K562 (cell line): Measurements from ENCODE around the gene ALCAM. TPM values are rescaled to one million over a fixed set of nuclear protein-coding genes. Genes with fewer than 3 reads are reported as not detected.

Source experiments
- ATAC-seq: fragments of 200-7000 bp; cut with Tn5 transposase; 3 replicates; pipeline ENCODE4 v1.9.1; 2020; ENCODE audit warnings: moderate library complexity
- BruUV-seq: library from RNA; stranded (reverse); fragments of 400-500 nt; replicated peaks from 2 replicates; lab custom pipeline; 2021; lab: Mats Ljungman, UMichigan
- CTCF ChIA-PET: fragments of 300-600 bp; formaldehyde crosslinking; extraction: SDS; loops from one replicate; lab custom pipeline; 2021; ENCODE audit warnings: low intra/inter-chr PET ratio; lab: Yijun Ruan, JAX
- POLR2A ChIA-PET: fragments of 300-600, 350-650 bp; sonication (Branson Sonifier 250); formaldehyde crosslinking; extraction: SDS; loops from one replicate; lab custom pipeline; 2021; ENCODE audit warnings: antibody characterized with exemption, inconsistent platforms; lab: Yijun Ruan, JAX
- DNase-seq, 4 experiments: peaks; one replicate each; pipeline versions ENCODE4 v3.0.0 to v3.0.0-alpha.2; 2011 to 2018; ENCODE audit warnings: low spot score in 3 of 4, mixed read lengths in 3 of 4; ENCODE audit errors: extremely low read depth in 1 of 4
- FAIRE-seq: peaks from 2 replicates; lab custom pipeline; 2011; peaks lifted over from hg19 to GRCh38; lab: Jason Lieb, UNC
- H2AFZ ChIP-seq: 2 replicates; pipeline ENCODE4 v1.6.0; 2011; ENCODE audit warnings: low read depth, low read length, control low read depth, inconsistent platforms
- H3K27ac ChIP-seq: fragments of 200-600 bp; 3 replicates; pipeline ENCODE4 v1.8.0; 2011; ENCODE audit warnings: low read depth, mild to moderate bottlenecking, control low read depth, inconsistent platforms, low read length, moderate library complexity, mixed read lengths; ENCODE audit errors: extremely low read depth
- H3K27me3 ChIP-seq, 2 experiments: fragments of 300-600 bp in 1 of 2; 2 replicates in 1 of 2; 3 replicates in 1 of 2; pipeline versions ENCODE4 v1.6.0 to v1.8.0; 2011; ENCODE audit warnings: inconsistent platforms in 2 of 2, low read length in 2 of 2, mild to moderate bottlenecking in 1 of 2, mixed read lengths in 1 of 2, moderate library complexity in 1 of 2; ENCODE audit not compliant: control insufficient read depth in 2 of 2, insufficient read depth in 2 of 2
- H3K36me3 ChIP-seq: fragments of 300-600 bp; 3 replicates; pipeline ENCODE4 v1.8.0; 2011; ENCODE audit warnings: mild to moderate bottlenecking, low read length, inconsistent platforms; ENCODE audit not compliant: control insufficient read depth, insufficient read depth
- H3K4me1 ChIP-seq, 2 experiments: fragments of 200-600 bp in 1 of 2; replicated peaks in 1 of 2; 2 replicates in 1 of 2; 3 replicates in 1 of 2; pipeline versions ENCODE4 v1.5.1 to v1.8.0; 2011; ENCODE audit warnings: inconsistent platforms in 2 of 2, low read length in 2 of 2, mild to moderate bottlenecking in 1 of 2, mixed read lengths in 1 of 2, moderate library complexity in 1 of 2; ENCODE audit not compliant: control insufficient read depth in 2 of 2, insufficient read depth in 2 of 2
- H3K4me2 ChIP-seq: 2 replicates; pipeline ENCODE4 v1.6.1; 2011; ENCODE audit warnings: low read length, control low read depth, inconsistent platforms, mixed read lengths; ENCODE audit not compliant: insufficient read depth
- H3K4me3 ChIP-seq: fragments of 200-600 bp; sonication (generic), shearing (Covaris generic); 2 replicates; pipeline ENCODE4 v1.5.1; 2016; ENCODE audit warnings: control low read depth, inconsistent platforms
- H3K79me2 ChIP-seq: fragments of 200-600 bp; 3 replicates; pipeline ENCODE4 v1.8.0; 2011; ENCODE audit warnings: low read length, inconsistent platforms; ENCODE audit not compliant: control insufficient read depth, insufficient read depth
- H3K9ac ChIP-seq, 2 experiments: 2 replicates each; pipeline versions ENCODE4 v1.6.0 to v1.6.1; 2011; ENCODE audit warnings: low read depth in 2 of 2, low read length in 2 of 2, control low read depth in 1 of 2, inconsistent platforms in 1 of 2, mild to moderate bottlenecking in 1 of 2, mixed read lengths in 1 of 2; ENCODE audit not compliant: insufficient read depth in 1 of 2
- H3K9me1 ChIP-seq: one replicate; pipeline ENCODE4 v1.6.0; 2011; ENCODE audit warnings: inconsistent platforms, mild to moderate bottlenecking, low read length, moderate library complexity; ENCODE audit not compliant: control insufficient read depth, insufficient read depth
- H3K9me3 ChIP-seq: replicated peaks from 2 replicates; pipeline ENCODE4 v1.5.1; 2011; ENCODE audit warnings: low read depth, low read length, inconsistent platforms; ENCODE audit not compliant: control insufficient read depth, insufficient read depth
- H4K20me1 ChIP-seq: replicated peaks from 2 replicates; pipeline ENCODE4 v1.6.1; 2011; ENCODE audit warnings: low read length, inconsistent platforms, mixed read lengths; ENCODE audit not compliant: control insufficient read depth, insufficient read depth
- CC2D1A ChIP-seq: fragments of 450-650 bp; IDR thresholded peaks from 2 replicates; pipeline ENCODE4 v1.6.1; 2017; ENCODE audit warnings: mild to moderate bottlenecking
- CHCHD3 ChIP-seq: fragments of 250-450 bp; sonication (Bioruptor Pico); IDR thresholded peaks from 2 replicates; pipeline ENCODE4 v2.1.2; 2022; ENCODE audit warnings: mild to moderate bottlenecking
- CSDE1 ChIP-seq, 2 experiments: fragments of 450-650 bp; IDR thresholded peaks; 2 replicates each; pipeline ENCODE4 v1.6.1; 2016; ENCODE audit warnings: mild to moderate bottlenecking in 1 of 2
- SP2 ChIP-seq: IDR thresholded peaks from 2 replicates; pipeline ENCODE4 v1.6.1; 2011; ENCODE audit warnings: mild to moderate bottlenecking, low read depth, low read length, moderate library complexity; ENCODE audit not compliant: poor library complexity, severe bottlenecking; ENCODE audit errors: extremely low read depth
- TRIM28 ChIP-seq: fragments of 450-650 bp; IDR thresholded peaks from 2 replicates; pipeline ENCODE4 v1.6.1; 2017
- ZBTB8A ChIP-seq: fragments of 450-650 bp; IDR thresholded peaks from 2 replicates; pipeline ENCODE4 v1.6.1; 2018; ENCODE audit warnings: mild to moderate bottlenecking, moderate library complexity; ENCODE audit not compliant: partially characterized antibody
- ZNF3 ChIP-seq: fragments of 250-450 bp; sonication (Bioruptor Pico); IDR thresholded peaks from 2 replicates; pipeline ENCODE4 v1.5.0; 2021; ENCODE audit warnings: mild to moderate bottlenecking, moderate library complexity
- WGBS: fragments of 100-300 bp; shearing (Covaris generic); methylation state at CpG from one replicate; pipeline ENCODE4 v1.1.6; 2016; ENCODE audit warnings: low coverage, mixed read lengths; ENCODE audit not compliant: insufficient coverage; ENCODE audit errors: missing lambda C conversion rate; 5-methylcytosine and 5-hydroxymethylcytosine counted together
- in situ Hi-C: fragments of 300-500 bp; cut with MboI; formaldehyde crosslinking; loops from 4 replicates; pipeline ENCODE4 v1.15.0; 2018; ENCODE audit warnings: inconsistent platforms, mixed read lengths
- intact Hi-C: fragments of 100-400 bp; cut with micrococcal nuclease; formaldehyde crosslinking; loops from 2 replicates; pipeline ENCODE4 v1.14.2; 2022
- polyA plus RNA-seq, 8 experiments: library from polyadenylated mRNA; depleted of rRNA in 4 of 8; stranded (reverse) in 5 of 8; unstranded in 3 of 8; fragments of >200 nt; fragmentation: Nextera tagmentation in 2 of 8; fragmentation: Illumina TruSeq in 1 of 8; extraction: Ambion mirVana in 2 of 8; extraction: Trizol in 1 of 8; gene quantifications; 2 replicates each; pipeline versions ENCODE4 v1.2.1 to v1.2.3, GENCODE V29; 2011 to 2014; ENCODE audit warnings: inconsistent platforms in 1 of 8, missing spikeins in 1 of 8
- total RNA-seq, 7 experiments: library from RNA; depleted of rRNA in 6 of 7; stranded (reverse); fragments of >200 nt in 6 of 7; fragmentation: Illumina TruSeq in 2 of 7; extraction: Trizol in 2 of 7; gene quantifications; 2 replicates each; pipeline versions ENCODE4 v1.2.1 to v1.2.3, GENCODE V29; 2011 to 2021; ENCODE audit warnings: low replicate concordance in 1 of 7
- TF ChIP-seq, protein P1 (sequence below): sonication (generic); formaldehyde crosslinking; IDR thresholded peaks from 2 replicates; pipeline ENCODE4 v1.8.0; 2022; ENCODE audit warnings: mild to moderate bottlenecking, missing genetic modification reagents
- TF ChIP-seq, protein P2 (sequence below), 2 experiments: fragments of 450-650 bp in 1 of 2; sonication (generic) in 1 of 2; formaldehyde crosslinking in 1 of 2; IDR thresholded peaks; 2 replicates each; pipeline versions ENCODE4 v1.7.1 to v1.9.0; 2016 to 2022; ENCODE audit warnings: inconsistent platforms in 1 of 2, mild to moderate bottlenecking in 1 of 2, missing genetic modification reagents in 1 of 2

Gene ALCAM
- total and polyA plus RNA-seq, 9 of the 15 experiments (the other 6 are each of a cell fraction or from before 2014, with no cell fraction given), result 0.03 to 0.98 (median 0.14) TPM; not detected in 1

DNA sequence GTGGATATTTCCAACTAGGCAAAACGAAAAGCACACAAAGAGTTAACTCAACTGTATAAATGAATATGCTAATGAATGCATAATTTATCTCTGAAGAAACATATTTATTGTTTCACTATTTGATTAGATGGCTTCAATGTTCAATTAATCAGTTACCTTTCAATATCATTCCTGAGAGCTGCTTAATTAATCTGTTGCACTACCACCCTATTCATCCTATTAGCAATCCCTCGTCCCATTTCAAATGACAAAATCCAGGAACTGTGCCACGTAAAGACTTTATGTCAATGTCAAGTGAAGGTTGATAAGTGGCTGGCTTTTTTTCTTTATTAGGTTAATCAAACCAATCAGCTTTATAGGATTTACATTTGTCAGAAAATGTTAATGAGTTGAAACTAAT lies 82.7 kb downstream of the ALCAM start:
- no peak for DNase-seq
- Histone ChIP-seq H3K4me3 (no peak overlapping the region), H3K9me1 (no peaks in the 10 kb centered on the region), H3K4me1 (no peaks in the 10 kb centered on the region), H3K79me2 (no peaks in the 10 kb centered on the region), H3K9me3 (no peaks in the 10 kb centered on the region), H3K4me2 (no peak overlapping the region), H3K36me3 (no peaks in the 10 kb centered on the region), H4K20me1 (no peaks in the 10 kb centered on the region), H3K9ac (no peak overlapping the region), H2AFZ (no peak overlapping the region), H3K27me3 (no peaks in the 10 kb centered on the region), H3K27ac (no peak overlapping the region)
- no peak for ATAC-seq
- TF ChIP-seq, protein P1, sequence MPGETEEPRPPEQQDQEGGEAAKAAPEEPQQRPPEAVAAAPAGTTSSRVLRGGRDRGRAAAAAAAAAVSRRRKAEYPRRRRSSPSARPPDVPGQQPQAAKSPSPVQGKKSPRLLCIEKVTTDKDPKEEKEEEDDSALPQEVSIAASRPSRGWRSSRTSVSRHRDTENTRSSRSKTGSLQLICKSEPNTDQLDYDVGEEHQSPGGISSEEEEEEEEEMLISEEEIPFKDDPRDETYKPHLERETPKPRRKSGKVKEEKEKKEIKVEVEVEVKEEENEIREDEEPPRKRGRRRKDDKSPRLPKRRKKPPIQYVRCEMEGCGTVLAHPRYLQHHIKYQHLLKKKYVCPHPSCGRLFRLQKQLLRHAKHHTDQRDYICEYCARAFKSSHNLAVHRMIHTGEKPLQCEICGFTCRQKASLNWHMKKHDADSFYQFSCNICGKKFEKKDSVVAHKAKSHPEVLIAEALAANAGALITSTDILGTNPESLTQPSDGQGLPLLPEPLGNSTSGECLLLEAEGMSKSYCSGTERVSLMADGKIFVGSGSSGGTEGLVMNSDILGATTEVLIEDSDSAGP (CRISPR knock-in tag), result no peak
- TF ChIP-seq CHCHD3 (CRISPR knock-in tag) (no peak), CC2D1A (no peak), ZNF3 (no peak), CSDE1 (IDR thresholded peaks at IDR 0.05) (no peak), SP2 (no peak), TRIM28 (no peak), ZBTB8A (no peak)
- TF ChIP-seq, protein P2, sequence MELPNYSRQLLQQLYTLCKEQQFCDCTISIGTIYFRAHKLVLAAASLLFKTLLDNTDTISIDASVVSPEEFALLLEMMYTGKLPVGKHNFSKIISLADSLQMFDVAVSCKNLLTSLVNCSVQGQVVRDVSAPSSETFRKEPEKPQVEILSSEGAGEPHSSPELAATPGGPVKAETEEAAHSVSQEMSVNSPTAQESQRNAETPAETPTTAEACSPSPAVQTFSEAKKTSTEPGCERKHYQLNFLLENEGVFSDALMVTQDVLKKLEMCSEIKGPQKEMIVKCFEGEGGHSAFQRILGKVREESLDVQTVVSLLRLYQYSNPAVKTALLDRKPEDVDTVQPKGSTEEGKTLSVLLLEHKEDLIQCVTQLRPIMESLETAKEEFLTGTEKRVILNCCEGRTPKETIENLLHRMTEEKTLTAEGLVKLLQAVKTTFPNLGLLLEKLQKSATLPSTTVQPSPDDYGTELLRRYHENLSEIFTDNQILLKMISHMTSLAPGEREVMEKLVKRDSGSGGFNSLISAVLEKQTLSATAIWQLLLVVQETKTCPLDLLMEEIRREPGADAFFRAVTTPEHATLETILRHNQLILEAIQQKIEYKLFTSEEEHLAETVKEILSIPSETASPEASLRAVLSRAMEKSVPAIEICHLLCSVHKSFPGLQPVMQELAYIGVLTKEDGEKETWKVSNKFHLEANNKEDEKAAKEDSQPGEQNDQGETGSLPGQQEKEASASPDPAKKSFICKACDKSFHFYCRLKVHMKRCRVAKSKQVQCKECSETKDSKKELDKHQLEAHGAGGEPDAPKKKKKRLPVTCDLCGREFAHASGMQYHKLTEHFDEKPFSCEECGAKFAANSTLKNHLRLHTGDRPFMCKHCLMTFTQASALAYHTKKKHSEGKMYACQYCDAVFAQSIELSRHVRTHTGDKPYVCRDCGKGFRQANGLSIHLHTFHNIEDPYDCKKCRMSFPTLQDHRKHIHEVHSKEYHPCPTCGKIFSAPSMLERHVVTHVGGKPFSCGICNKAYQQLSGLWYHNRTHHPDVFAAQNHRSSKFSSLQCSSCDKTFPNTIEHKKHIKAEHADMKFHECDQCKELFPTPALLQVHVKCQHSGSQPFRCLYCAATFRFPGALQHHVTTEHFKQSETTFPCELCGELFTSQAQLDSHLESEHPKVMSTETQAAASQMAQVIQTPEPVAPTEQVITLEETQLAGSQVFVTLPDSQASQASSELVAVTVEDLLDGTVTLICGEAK (IDR thresholded peaks at IDR 0.05), result no peak
- TF ChIP-seq, protein P2 (CRISPR knock-in tag; IDR thresholded peaks at IDR 0.05), result no peak
- ChIA-PET CTCF (no interaction called here), POLR2A (no interaction called here)
- no TSS peak for BruUV-seq
- 3% methylated on average over 3 of the region's 3 CpGs for WGBS
- in situ Hi-C loops, result no loop called here
- no peak for FAIRE-seq
- intact Hi-C loops, result no loop called here
